NOMO-1 treated with dmso at 0.1 percent for 144 hours (cell line): ENCODE results near the gene ADAMTS16.

Source experiments
- DNase-seq: peaks from one replicate; lab custom pipeline; 2025; ENCODE audit not compliant: unreplicated experiment; lab: John Stamatoyannopoulos, UW

Gene ADAMTS16

GRCh38 chr5:5278201-5278814 is 138.2 kb downstream of the ADAMTS16 start:
- DNase-seq = no peak

- no peak for DNase-seq
These were observed 138.8 kb downstream of the ADAMTS16 start for GRCh38 chr5:5278815-5279381.

- DNase-seq = no peak
These were observed 145.8 kb downstream of the ADAMTS16 start for GRCh38 chr5:5285906-5286305.

- DNase-seq = no peak
These were observed 147.3 kb downstream of the ADAMTS16 start for GRCh38 chr5:5287419-5287818.

- DNase-seq = no peak
These were observed 148.1 kb downstream of the ADAMTS16 start for GRCh38 chr5:5288201-5288600.

- DNase-seq = no peak
These were observed 149.4 kb downstream of the ADAMTS16 start for GRCh38 chr5:5289537-5289936.

- no peak for DNase-seq
These were observed 150.7 kb downstream of the ADAMTS16 start for GRCh38 chr5:5290674-5291334.

GRCh38 chr5:5291357-5291756 is 151.2 kb downstream of the ADAMTS16 start:
- DNase-seq = no peak

- DNase-seq = no peak
These were observed 152.9 kb downstream of the ADAMTS16 start for GRCh38 chr5:5293029-5293428.

GRCh38 chr5:5294429-5294828 is 154.3 kb downstream of the ADAMTS16 start:
- no peak for DNase-seq

GRCh38 chr5:5295351-5295750 is 155.2 kb downstream of the ADAMTS16 start:
- no peak for DNase-seq

- DNase-seq = no peak
These were observed 155.9 kb downstream of the ADAMTS16 start for GRCh38 chr5:5296051-5296450.

GRCh38 chr5:5297432-5298067 is 157.4 kb downstream of the ADAMTS16 start:
- DNase-seq = no peak

- DNase-seq = no peak
These were observed 158.0 kb downstream of the ADAMTS16 start for GRCh38 chr5:5298068-5298633.

GRCh38 chr5:5298841-5299541 is 158.9 kb downstream of the ADAMTS16 start:
- DNase-seq = no peak

GRCh38 chr5:5301176-5301575 is 161.0 kb downstream of the ADAMTS16 start:
- no peak for DNase-seq

GRCh38 chr5:5302201-5302600 is 162.1 kb downstream of the ADAMTS16 start:
- DNase-seq = no peak

GRCh38 chr5:5303242-5303641 is 163.1 kb downstream of the ADAMTS16 start:
- DNase-seq = no peak

- no peak for DNase-seq
These were observed 164.4 kb downstream of the ADAMTS16 start for GRCh38 chr5:5304361-5305020.

GRCh38 chr5:5306696-5307095 is 166.6 kb downstream of the ADAMTS16 start:
- no peak for DNase-seq

GRCh38 chr5:5308319-5308718 is 168.2 kb downstream of the ADAMTS16 start:
- DNase-seq = no peak
